GM12875 (cell line): ENCODE data around the gene NEK10.

Source experiments
- H3K4me3 ChIP-seq: one replicate; pipeline ENCODE4 v1.5.1; 2011; ENCODE audit warnings: low read depth, low read length, control low read depth
- CTCF ChIP-seq: IDR thresholded peaks from 2 replicates; pipeline ENCODE4 v1.5.1; 2011; ENCODE audit warnings: low read depth, mild to moderate bottlenecking, control low read depth, inconsistent platforms, low read length, moderate library complexity, borderline replicate concordance; ENCODE audit not compliant: insufficient read depth

Gene NEK10

GRCh38 chr3:27093771-27094170 is 275.4 kb downstream of the NEK10 start:
- no peak overlapping the region for H3K4me3 ChIP-seq
- TF ChIP-seq CTCF: no peak

- TF ChIP-seq CTCF: no peak
- H3K4me3 ChIP-seq: no peak overlapping the region
Observed at GRCh38 chr3:27090275-27091041, 278.7 kb downstream of the NEK10 start.

- H3K4me3 ChIP-seq: no peak overlapping the region
- no peak for TF ChIP-seq CTCF
Observed at GRCh38 chr3:27089645-27090044, 279.5 kb downstream of the NEK10 start.

- H3K4me3 ChIP-seq: no peak overlapping the region
- no peak for TF ChIP-seq CTCF
Observed at GRCh38 chr3:27089068-27089467, 280.1 kb downstream of the NEK10 start.

- no peak overlapping the region for H3K4me3 ChIP-seq
- no peak for TF ChIP-seq CTCF
Observed at GRCh38 chr3:27085829-27086730, 283.1 kb downstream of the NEK10 start.

GRCh38 chr3:27081992-27082607 is 287.1 kb downstream of the NEK10 start:
- TF ChIP-seq CTCF: no peak
- no peak overlapping the region for H3K4me3 ChIP-seq

- TF ChIP-seq CTCF: no peak
- H3K4me3 ChIP-seq: no peak overlapping the region
Observed at GRCh38 chr3:27081566-27081965, 287.6 kb downstream of the NEK10 start.
